GM21381 (cell line): ENCODE results near the gene NATD1.
"Not testable (repeated sequence)": the region's sequence is repeated elsewhere in the genome, so short reads cannot be mapped to it uniquely, and the experiment has no call there.

Experiments used
- ATAC-seq: cut with Tn5 transposase; IDR thresholded peaks from one replicate; pipeline ENCODE4 v1.9.1; 2021; ENCODE audit warnings: mild to moderate bottlenecking, moderate library complexity; ENCODE audit not compliant: unreplicated experiment

Gene NATD1

GRCh38 chr17:21196126-21196525, 57.1 kb downstream of the NATD1 start:
- ATAC-seq, result no peak

GRCh38 chr17:21194703-21195102, 58.5 kb downstream of the NATD1 start:
- no peak for ATAC-seq

GRCh38 chr17:21194226-21194625, 59.0 kb downstream of the NATD1 start:
- no peak for ATAC-seq

GRCh38 chr17:21193031-21193430, 60.2 kb downstream of the NATD1 start:
- ATAC-seq, result no peak

GRCh38 chr17:21192414-21192813, 60.8 kb downstream of the NATD1 start:
- ATAC-seq, result not testable (repeated sequence)

GRCh38 chr17:21191698-21192097, 61.5 kb downstream of the NATD1 start:
- ATAC-seq, result no peak

GRCh38 chr17:21190078-21190477, 63.1 kb downstream of the NATD1 start:
- no peak for ATAC-seq

GRCh38 chr17:21189361-21189760, 63.8 kb downstream of the NATD1 start:
- no peak for ATAC-seq
